IgD-negative memory B cell (primary cell): ENCODE data around the gene ASB6. TPM values are rescaled to one million over a fixed set of nuclear protein-coding genes. Genes with fewer than 3 reads are reported as not detected.

ENCODE experiments used
- H3K27ac Mint-ChIP-seq, 3 donors: one replicate each; pipeline ENCODE4 v1.8.0; 2020 to 2022; ENCODE audit warnings: mild to moderate bottlenecking in 3 of 3, mixed read lengths in 3 of 3, moderate library complexity in 1 of 3
- H3K27me3 Mint-ChIP-seq: one replicate; pipeline ENCODE4 v1.8.0; 2021; ENCODE audit warnings: mixed read lengths
- H3K36me3 Mint-ChIP-seq: one replicate; pipeline ENCODE4 v1.8.0; 2020; ENCODE audit warnings: mild to moderate bottlenecking, mixed read lengths
- H3K4me1 Mint-ChIP-seq, 3 donors: one replicate each; pipeline ENCODE4 v1.8.0; 2020 to 2022; ENCODE audit warnings: mixed read lengths in 3 of 3, mild to moderate bottlenecking in 1 of 3
- H3K4me3 Mint-ChIP-seq, 4 donors: one replicate each; pipeline ENCODE4 v1.8.0; 2020 to 2022; ENCODE audit warnings: mild to moderate bottlenecking in 4 of 4, mixed read lengths in 4 of 4, moderate library complexity in 3 of 4
- H3K9me3 Mint-ChIP-seq, 3 donors: one replicate each; pipeline ENCODE4 v1.8.0; 2020 to 2021; ENCODE audit warnings: mixed read lengths in 3 of 3, mild to moderate bottlenecking in 1 of 3
- polyA plus RNA-seq: library from polyadenylated mRNA; unstranded; fragments of 300-500 nt; fragmentation: Illumina TruSeq; gene quantifications from one replicate; pipeline ENCODE4 v1.2.3, GENCODE V29; 2021

The ASB6 gene
- polyA plus RNA-seq, 1 donor from 2014 or later, result 27.2 TPM

DNA sequence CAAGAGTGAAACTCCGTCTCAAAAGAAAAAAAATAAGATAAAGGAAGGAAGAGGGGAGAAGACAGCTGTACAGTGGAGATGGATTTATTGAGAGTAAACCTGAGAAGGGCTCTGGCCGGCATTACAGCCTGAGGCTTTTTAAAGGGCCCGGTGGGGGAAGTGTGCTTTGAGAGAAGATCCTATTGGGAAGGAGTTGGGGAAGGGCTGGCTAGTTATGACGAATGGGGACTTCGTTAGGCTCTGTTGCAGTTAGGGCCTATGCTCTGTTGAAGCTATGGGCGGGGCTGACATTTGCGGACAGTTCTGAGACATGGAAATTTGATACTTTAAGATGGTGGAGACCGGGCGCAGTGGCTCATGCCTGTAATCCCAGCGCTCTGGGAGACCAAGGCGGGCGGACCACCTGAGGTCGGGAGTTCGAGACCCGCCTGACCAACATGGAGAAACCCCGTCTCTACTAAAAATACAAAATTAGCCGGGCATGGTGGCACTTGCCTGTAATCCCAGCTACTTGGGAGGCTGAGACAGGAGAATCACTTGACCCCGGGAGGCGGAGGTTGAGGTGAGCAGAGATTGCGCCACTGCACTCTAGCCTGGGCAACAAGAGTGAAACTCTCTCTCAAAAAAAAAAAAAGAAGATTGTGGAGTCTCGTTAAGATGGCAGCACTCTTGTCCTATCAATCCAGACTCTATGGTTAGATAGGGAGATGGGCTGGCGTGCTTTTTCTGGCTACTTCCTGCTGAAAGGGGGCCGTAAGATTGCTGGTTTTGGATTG is 54.3 kb downstream of the ASB6 start:
- H3K27me3 Mint-ChIP-seq, result peaks cover 15% of the 10 kb centered on the region
- no peaks in the 10 kb centered on the region for H3K36me3 Mint-ChIP-seq
- H3K9me3 Mint-ChIP-seq, result peaks cover 0 to 1% (median 0%) of the 10 kb centered on the region in 3 donors
- no peak overlapping the region for H3K27ac Mint-ChIP-seq
- H3K4me3 Mint-ChIP-seq, result no peak overlapping the region
- peaks cover 4 to 6% (median 6%) of the 10 kb centered on the region in 3 donors for H3K4me1 Mint-ChIP-seq

DNA sequence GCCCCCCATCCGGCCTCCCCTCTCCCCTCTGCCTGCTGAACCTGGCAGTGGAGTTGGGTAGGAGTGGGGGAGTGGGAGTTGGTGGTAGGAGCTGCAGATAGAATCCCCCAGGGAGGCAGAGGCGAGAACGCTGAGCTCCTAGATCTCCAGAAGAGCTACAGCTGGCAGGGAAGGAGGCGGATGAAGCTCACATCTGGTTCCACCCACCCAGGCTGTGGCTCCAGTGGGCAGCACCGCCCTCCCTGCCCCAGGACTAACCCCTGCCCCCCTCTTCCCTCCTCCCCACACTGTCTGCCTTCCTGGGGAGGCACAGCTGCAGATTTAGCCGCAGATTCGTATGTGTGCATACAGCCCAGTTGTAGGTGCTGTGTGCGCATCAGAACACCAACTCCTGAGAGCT is 55.3 kb downstream of the ASB6 start:
- Mint-ChIP-seq H3K36me3 (no peaks in the 10 kb centered on the region), H3K27ac (no peak overlapping the region), H3K27me3 (peaks cover 15% of the 10 kb centered on the region), H3K9me3 (peaks cover 0 to 1% (median 0%) of the 10 kb centered on the region in 3 donors), H3K4me1 (peaks cover 4 to 12% (median 7%) of the 10 kb centered on the region in 3 donors), H3K4me3 (no peak overlapping the region)

GRCh38 chr9:129586245-129586644 is 55.7 kb downstream of the ASB6 start:
- Mint-ChIP-seq H3K4me1 (peaks cover 4 to 12% (median 9%) of the 10 kb centered on the region in 3 donors), H3K27me3 (peaks cover 15% of the 10 kb centered on the region), H3K9me3 (peaks cover 0 to 1% (median 0%) of the 10 kb centered on the region in 3 donors), H3K27ac (no peak overlapping the region), H3K36me3 (no peaks in the 10 kb centered on the region), H3K4me3 (no peak overlapping the region)

DNA sequence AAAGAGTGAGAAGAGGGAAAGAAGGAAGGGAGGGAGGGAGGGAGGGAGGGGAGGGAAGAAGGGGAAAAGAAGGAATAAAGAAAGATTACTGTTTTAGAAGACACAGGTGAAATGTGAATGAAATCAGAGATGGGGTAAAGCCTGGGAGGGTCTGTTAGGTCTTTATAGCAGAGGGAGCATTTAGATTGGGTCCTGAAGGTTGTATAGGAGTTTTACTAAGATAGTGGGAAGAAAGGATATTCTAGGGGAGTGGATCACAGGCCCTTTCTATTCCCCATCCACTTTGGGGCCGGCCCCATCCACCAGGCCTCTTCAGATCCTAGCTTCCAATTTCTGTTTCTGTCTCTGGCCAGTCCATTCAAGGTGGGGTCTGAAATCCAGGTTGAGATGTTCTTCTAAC is 56.6 kb downstream of the ASB6 start:
- Mint-ChIP-seq H3K4me1 (peaks cover 7 to 15% (median 13%) of the 10 kb centered on the region in 3 donors), H3K27me3 (peaks cover 13% of the 10 kb centered on the region), H3K4me3 (no peak overlapping the region)

More for the DNA sequence above, 56.6 kb downstream of the ASB6 start:
- H3K27ac Mint-ChIP-seq, result no peak overlapping the region
- no peaks in the 10 kb centered on the region for H3K36me3 Mint-ChIP-seq
- peaks cover 0 to 1% (median 0%) of the 10 kb centered on the region in 3 donors for H3K9me3 Mint-ChIP-seq

Other genes with a start within 250 kb of the ASB6 start
- gene C9orf50, start 21.1 kb downstream of the ASB6 start, polyA plus RNA-seq, result not detected
- 55.4 TPM for gene NTMT1, start 16.0 kb downstream of the ASB6 start, polyA plus RNA-seq
- not detected for gene PRRX2, start 23.5 kb upstream of the ASB6 start, polyA plus RNA-seq
- not detected for gene PTGES, start 110.9 kb upstream of the ASB6 start, polyA plus RNA-seq
- gene TOR1B, start 161.0 kb upstream of the ASB6 start, polyA plus RNA-seq, result 20.8 TPM
- 56.8 TPM for gene TOR1A, start 182.0 kb upstream of the ASB6 start, polyA plus RNA-seq
- gene C9orf78, start 193.1 kb upstream of the ASB6 start, polyA plus RNA-seq, result 119 TPM
- gene USP20, start 193.3 kb upstream of the ASB6 start, polyA plus RNA-seq, result 24.5 TPM